Upper lobe of left lung (tissue), 6 donors: Measurements from ENCODE around the gene NCCRP1. TPM values are rescaled to one million over a fixed set of nuclear protein-coding genes. Genes with fewer than 3 reads are reported as not detected.
"Not testable (repeated sequence)": the region's sequence is repeated elsewhere in the genome, so short reads cannot be mapped to it uniquely, and the experiment has no call there.

Experiments used
- ATAC-seq, 2 donors: fragments of 200-7000 bp; cut with Tn5 transposase; one replicate each; pipeline ENCODE4 v1.9.1; 2022; ENCODE audit warnings: mild to moderate bottlenecking in 2 of 2, moderate library complexity in 2 of 2; ENCODE audit not compliant: low FRiP score in 2 of 2
- DNase-seq, 2 donors: peaks; one replicate each; pipeline ENCODE4 v3.0.0-alpha.2; 2019 to 2020
- H3K27ac ChIP-seq, 4 donors: fragments of 200-600 bp; sonication (generic); one replicate each; pipeline ENCODE4 v1.5.1; 2016 to 2019
- H3K27me3 ChIP-seq, 4 donors: fragments of 200-600 bp; sonication (generic); one replicate each; pipeline ENCODE4 v1.5.1; 2017 to 2019
- H3K36me3 ChIP-seq, 4 donors: fragments of 200-600 bp; sonication (generic); one replicate each; pipeline ENCODE4 v1.5.1; 2016 to 2019
- H3K4me1 ChIP-seq, 4 donors: fragments of 200-600 bp; sonication (generic); one replicate each; pipeline ENCODE4 v1.5.1; 2018 to 2019
- H3K4me3 ChIP-seq, 4 donors: fragments of 200-600 bp; sonication (generic); one replicate each; pipeline ENCODE4 v1.5.1; 2017 to 2019; ENCODE audit warnings: mild to moderate bottlenecking in 2 of 4, moderate library complexity in 1 of 4
- H3K9me3 ChIP-seq, 4 donors: fragments of 200-600 bp; sonication (generic); one replicate each; pipeline ENCODE4 v1.5.1; 2018 to 2019
- EP300 ChIP-seq, 4 donors: sonication (generic); formaldehyde crosslinking; IDR thresholded peaks; one replicate each; pipeline ENCODE4 v1.5.1; 2017; ENCODE audit warnings: antibody characterized with exemption in 4 of 4, control low read depth in 2 of 4
- POLR2A ChIP-seq, 4 donors: fragments of 450-650 bp; IDR thresholded peaks; one replicate each; pipeline ENCODE4 v1.5.1; 2016 to 2017; ENCODE audit warnings: antibody characterized with exemption in 4 of 4, mild to moderate bottlenecking in 2 of 4
- POLR2AphosphoS5 ChIP-seq, 2 donors: sonication (generic); formaldehyde crosslinking; IDR thresholded peaks; one replicate each; pipeline ENCODE4 v1.5.1; 2017; ENCODE audit warnings: antibody characterized with exemption in 2 of 2
- WGBS, 2 donors: methylation state at CpG; one replicate each; pipeline ENCODE4 v1.1.5; 2017 to 2018; 5-methylcytosine and 5-hydroxymethylcytosine counted together
- total RNA-seq, 6 donors: library from RNA; depleted of rRNA in 4 of 6; stranded (reverse); fragments of >200 nt in 4 of 6; gene quantifications; one replicate each; pipeline versions ENCODE4 v1.1.0 to v1.2.1, GENCODE V29; 2016 to 2021
- TF ChIP-seq, protein P1 (sequence below), 6 experiments: fragments of 450-650 bp in 4 of 6; fragments of 200-600 bp in 2 of 6; sonication (generic) in 2 of 6; IDR thresholded peaks; one replicate each; pipeline ENCODE4 v1.5.1; 2016 to 2019; ENCODE audit warnings: antibody characterized with exemption in 6 of 6
- donor health status: DM: no; HTN: no; CAD: no; lungs with moderate emphysema.
- donor health status: DM: no; HTN: yes; CAD: no; lungs with severe emphysema.

The NCCRP1 gene
- total RNA-seq, 6 donors from 2014 or later, result 0.47 TPM; not detected in 5

DNA sequence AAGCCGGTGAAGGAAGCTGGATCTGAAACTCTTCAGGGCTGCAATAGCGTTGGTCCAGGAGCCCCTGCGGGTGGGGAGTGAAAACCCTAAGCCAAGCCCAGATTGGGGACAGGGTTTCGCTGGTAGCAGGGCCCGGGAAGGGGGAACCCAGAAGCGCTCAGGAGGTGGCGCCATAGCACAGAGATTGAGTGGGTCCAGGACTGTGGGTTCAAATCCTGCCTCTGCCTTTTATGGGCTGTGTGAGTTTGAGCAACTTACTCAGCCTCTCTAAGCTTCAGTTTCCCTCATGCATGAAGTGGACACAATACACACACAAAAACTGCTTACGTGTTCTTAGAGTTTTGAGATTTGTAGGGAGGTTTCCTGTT is 15.6 kb downstream of the NCCRP1 start:
- no peaks in the 10 kb centered on the region for H3K9me3 ChIP-seq
- H3K36me3 ChIP-seq, result no peaks in the 10 kb centered on the region
- ATAC-seq (peak; percentile 55 to 72), DNase-seq (peak in 1 of 2 donors; percentile 54)
- no peaks in the 10 kb centered on the region for H3K27me3 ChIP-seq
- WGBS, 2 donors, result 26 to 29% methylated on average over 8 of the region's 8 CpGs
- no peak overlapping the region for H3K4me3 ChIP-seq
- H3K4me1 ChIP-seq, result no peaks in the 10 kb centered on the region
- H3K27ac ChIP-seq, result no peak overlapping the region
- no peak for TF ChIP-seq POLR2AphosphoS5 (IDR thresholded peaks at IDR 0.05)
- no peak for TF ChIP-seq EP300 (IDR thresholded peaks at IDR 0.05)
- TF ChIP-seq POLR2A (IDR thresholded peaks at IDR 0.05), result no peak
- TF ChIP-seq, protein P1, sequence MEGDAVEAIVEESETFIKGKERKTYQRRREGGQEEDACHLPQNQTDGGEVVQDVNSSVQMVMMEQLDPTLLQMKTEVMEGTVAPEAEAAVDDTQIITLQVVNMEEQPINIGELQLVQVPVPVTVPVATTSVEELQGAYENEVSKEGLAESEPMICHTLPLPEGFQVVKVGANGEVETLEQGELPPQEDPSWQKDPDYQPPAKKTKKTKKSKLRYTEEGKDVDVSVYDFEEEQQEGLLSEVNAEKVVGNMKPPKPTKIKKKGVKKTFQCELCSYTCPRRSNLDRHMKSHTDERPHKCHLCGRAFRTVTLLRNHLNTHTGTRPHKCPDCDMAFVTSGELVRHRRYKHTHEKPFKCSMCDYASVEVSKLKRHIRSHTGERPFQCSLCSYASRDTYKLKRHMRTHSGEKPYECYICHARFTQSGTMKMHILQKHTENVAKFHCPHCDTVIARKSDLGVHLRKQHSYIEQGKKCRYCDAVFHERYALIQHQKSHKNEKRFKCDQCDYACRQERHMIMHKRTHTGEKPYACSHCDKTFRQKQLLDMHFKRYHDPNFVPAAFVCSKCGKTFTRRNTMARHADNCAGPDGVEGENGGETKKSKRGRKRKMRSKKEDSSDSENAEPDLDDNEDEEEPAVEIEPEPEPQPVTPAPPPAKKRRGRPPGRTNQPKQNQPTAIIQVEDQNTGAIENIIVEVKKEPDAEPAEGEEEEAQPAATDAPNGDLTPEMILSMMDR (IDR thresholded peaks at IDR 0.05), result peak in 4 of 6 experiments; percentile 7 to 39 (median 30)

DNA sequence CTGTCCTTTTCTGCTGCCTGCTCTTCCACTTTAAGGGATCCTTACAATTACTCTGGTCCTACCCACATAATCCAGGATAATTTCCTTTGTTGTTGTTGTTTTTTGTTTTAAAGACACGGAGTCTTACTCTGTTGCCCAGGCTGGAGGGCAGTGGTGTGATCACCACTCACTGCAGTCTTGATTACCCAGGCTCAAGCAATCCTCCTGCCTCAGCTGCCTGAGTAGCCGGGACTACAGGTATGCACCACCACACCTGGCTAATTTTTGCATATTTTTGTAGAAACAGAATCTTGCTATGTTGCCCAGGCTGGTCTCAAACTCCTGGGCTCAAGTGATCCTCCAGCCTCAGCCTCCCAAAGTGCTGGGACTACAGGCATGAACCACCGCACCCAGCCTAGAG is 18.6 kb downstream of the NCCRP1 start:
- H3K4me1 ChIP-seq, DNase-seq, H3K4me3 ChIP-seq, H3K36me3 ChIP-seq, ATAC-seq, H3K27me3 ChIP-seq, H3K9me3 ChIP-seq, H3K27ac ChIP-seq: not testable (repeated sequence)
- WGBS, 2 donors, result 84 to 90% methylated on average over 3 of the region's 3 CpGs

- DNase-seq (no peak), ATAC-seq (no peak)
- H3K4me3 ChIP-seq, result no peak overlapping the region
- no peaks in the 10 kb centered on the region for H3K4me1 ChIP-seq
- no peaks in the 10 kb centered on the region for H3K36me3 ChIP-seq
- WGBS, 2 donors, result 81 to 83% methylated on average over 5 of the region's 5 CpGs
- TF ChIP-seq POLR2AphosphoS5 (IDR thresholded peaks at IDR 0.05) (no peak), EP300 (IDR thresholded peaks at IDR 0.05) (no peak), POLR2A (IDR thresholded peaks at IDR 0.05) (no peak)
- TF ChIP-seq, protein P1 (IDR thresholded peaks at IDR 0.05), result no peak
- H3K27ac ChIP-seq, result no peak overlapping the region
- no peaks in the 10 kb centered on the region for H3K27me3 ChIP-seq
- no peaks in the 10 kb centered on the region for H3K9me3 ChIP-seq
These were observed 20.3 kb downstream of the NCCRP1 start for GRCh38 chr19:39217094-39217493.

DNA sequence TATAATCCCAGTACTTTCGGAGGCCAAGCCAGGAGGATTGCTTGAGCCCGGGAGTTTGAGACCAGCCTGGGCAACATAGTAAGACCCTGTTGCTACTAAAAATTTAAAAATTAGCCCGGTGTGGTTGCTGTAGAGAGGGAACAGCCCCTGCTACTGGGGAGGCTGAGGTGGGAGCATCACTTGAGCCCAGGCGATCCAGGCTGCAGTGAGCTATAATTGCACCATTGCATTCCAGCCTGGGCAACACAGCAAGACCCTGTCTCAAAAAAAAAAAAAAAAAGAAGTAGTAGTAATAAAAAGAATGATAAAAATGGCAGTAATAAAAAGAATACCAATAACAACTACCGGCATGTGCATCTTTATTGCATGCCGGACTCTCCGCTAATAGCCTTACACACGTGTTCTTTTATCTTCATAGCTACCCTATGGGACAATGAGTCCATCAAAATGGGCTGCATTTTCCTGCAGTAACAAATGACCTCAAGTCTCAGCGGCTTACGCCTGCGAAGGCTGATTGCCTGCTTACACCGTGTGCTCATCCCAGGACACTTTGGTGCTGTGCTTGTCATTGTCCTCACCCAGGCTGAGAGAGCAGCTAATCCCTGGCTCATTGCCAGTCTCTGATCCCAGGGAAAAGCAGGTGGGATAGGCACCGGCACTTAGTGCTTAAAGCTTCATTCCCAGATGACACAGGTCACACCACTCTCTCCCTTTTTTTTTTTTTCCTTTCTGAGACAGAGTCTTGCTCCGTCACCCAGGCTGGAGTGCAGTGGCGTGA is 21.7 kb downstream of the NCCRP1 start:
- DNase-seq (no peak), ATAC-seq (no peak)
- Histone ChIP-seq H3K4me1 (no peaks in the 10 kb centered on the region), H3K36me3 (no peaks in the 10 kb centered on the region), H3K27me3 (no peaks in the 10 kb centered on the region), H3K27ac (no peak overlapping the region), H3K9me3 (no peaks in the 10 kb centered on the region), H3K4me3 (no peak overlapping the region)
- TF ChIP-seq EP300 (IDR thresholded peaks at IDR 0.05) (no peak), POLR2AphosphoS5 (IDR thresholded peaks at IDR 0.05) (no peak), POLR2A (IDR thresholded peaks at IDR 0.05) (no peak)
- TF ChIP-seq, protein P1 (IDR thresholded peaks at IDR 0.05), result no peak
- WGBS, 2 donors, result 83 to 88% methylated on average over 15 of the region's 15 CpGs

- not testable (repeated sequence) for H3K4me3 ChIP-seq, H3K9me3 ChIP-seq, ATAC-seq, H3K4me1 ChIP-seq, H3K27me3 ChIP-seq, H3K27ac ChIP-seq, DNase-seq, H3K36me3 ChIP-seq
- WGBS, 2 donors, result 68 to 69% methylated on average over 10 of the region's 10 CpGs
These were observed 22.3 kb downstream of the NCCRP1 start for GRCh38 chr19:39219108-39219507.

DNA sequence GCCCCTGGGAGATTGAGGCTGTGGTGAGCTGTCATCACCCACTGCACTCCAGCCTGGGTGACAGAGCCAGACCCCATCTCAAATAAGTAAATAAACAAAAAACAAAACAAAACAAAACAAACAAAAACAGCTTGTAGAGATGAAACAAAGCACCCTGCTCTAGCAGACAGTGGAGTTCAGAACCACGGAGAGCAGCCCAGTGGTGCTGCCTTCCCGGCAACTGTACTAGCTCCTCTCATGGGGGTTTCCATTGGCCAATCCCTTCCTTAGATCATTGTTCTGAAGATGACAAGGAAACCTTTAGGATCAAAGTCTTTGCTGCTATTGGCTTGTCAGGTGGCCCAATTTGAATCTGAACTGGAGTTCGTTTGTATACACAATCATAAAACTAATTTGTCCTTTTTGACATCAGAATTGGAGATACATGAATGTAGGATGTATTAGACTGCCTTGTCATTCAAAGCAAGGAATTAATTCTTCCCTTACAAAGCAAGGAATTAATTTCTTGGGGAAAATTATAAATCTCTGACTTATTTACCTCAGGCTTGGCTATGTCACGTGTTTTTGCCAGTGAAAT is 27.0 kb downstream of the NCCRP1 start:
- Histone ChIP-seq H3K27ac (no peak overlapping the region), H3K36me3 (no peaks in the 10 kb centered on the region), H3K27me3 (no peaks in the 10 kb centered on the region), H3K9me3 (no peaks in the 10 kb centered on the region), H3K4me3 (no peak overlapping the region), H3K4me1 (no peaks in the 10 kb centered on the region)
- ATAC-seq, result no peak
- TF ChIP-seq POLR2AphosphoS5 (IDR thresholded peaks at IDR 0.05) (no peak), EP300 (IDR thresholded peaks at IDR 0.05) (no peak), POLR2A (IDR thresholded peaks at IDR 0.05) (no peak)
- TF ChIP-seq, protein P1 (IDR thresholded peaks at IDR 0.05), result no peak
- no peak for DNase-seq
- 23 to 28% methylated on average over 4 of the region's 4 CpGs for WGBS, 2 donors
